Measurements from ENCODE around the gene GRK2. TPM values are rescaled to one million over a fixed set of nuclear protein-coding genes. Genes with fewer than 3 reads are reported as not detected.
A peak's percentile ranks its signal among the peaks of the same experiment; 100 is the strongest.

GRK2 gene
- total RNA-seq, 1 experiment from 2014 or later = 69.8 TPM

- no peak for DNase-seq
- Mint-ChIP-seq H3K4me1 (ENCODE audit: low read depth, unreplicated experiment) (peaks cover 15% of the 10 kb centered on the region), H3K36me3 (ENCODE audit: insufficient read depth, unreplicated experiment) (peaks cover 73% of the 10 kb centered on the region), H3K9me3 (ENCODE audit: low read depth, unreplicated experiment) (no peaks in the 10 kb centered on the region), H3K27me3 (ENCODE audit: unreplicated experiment) (no peaks in the 10 kb centered on the region), H3K4me3 (ENCODE audit: low read depth, unreplicated experiment) (peak overlapping the region; percentile 81), H3K27ac (ENCODE audit: unreplicated experiment) (peak overlapping the region; percentile 92)
- BruUV-seq (replicated peaks) = no TSS peak
- TF ChIP-seq, protein P1, sequence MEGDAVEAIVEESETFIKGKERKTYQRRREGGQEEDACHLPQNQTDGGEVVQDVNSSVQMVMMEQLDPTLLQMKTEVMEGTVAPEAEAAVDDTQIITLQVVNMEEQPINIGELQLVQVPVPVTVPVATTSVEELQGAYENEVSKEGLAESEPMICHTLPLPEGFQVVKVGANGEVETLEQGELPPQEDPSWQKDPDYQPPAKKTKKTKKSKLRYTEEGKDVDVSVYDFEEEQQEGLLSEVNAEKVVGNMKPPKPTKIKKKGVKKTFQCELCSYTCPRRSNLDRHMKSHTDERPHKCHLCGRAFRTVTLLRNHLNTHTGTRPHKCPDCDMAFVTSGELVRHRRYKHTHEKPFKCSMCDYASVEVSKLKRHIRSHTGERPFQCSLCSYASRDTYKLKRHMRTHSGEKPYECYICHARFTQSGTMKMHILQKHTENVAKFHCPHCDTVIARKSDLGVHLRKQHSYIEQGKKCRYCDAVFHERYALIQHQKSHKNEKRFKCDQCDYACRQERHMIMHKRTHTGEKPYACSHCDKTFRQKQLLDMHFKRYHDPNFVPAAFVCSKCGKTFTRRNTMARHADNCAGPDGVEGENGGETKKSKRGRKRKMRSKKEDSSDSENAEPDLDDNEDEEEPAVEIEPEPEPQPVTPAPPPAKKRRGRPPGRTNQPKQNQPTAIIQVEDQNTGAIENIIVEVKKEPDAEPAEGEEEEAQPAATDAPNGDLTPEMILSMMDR (IDR thresholded peaks at IDR 0.05; ENCODE audit: unreplicated experiment) = no peak
- intact Hi-C loops (cut with micrococcal nuclease; ENCODE audit: unreplicated experiment) = no loop called here
- CTCF ChIA-PET = no interaction called here
These were observed 20.5 kb downstream of the GRK2 start for GRCh38 chr11:67286621-67287333.

GRCh38 chr11:67287355-67288197 lies 21.3 kb downstream of the GRK2 start:
- no TSS peak for BruUV-seq (replicated peaks)

GRCh38 chr11:67288198-67288451 lies 21.9 kb downstream of the GRK2 start:
- DNase-seq = no peak
- Mint-ChIP-seq H3K27me3 (ENCODE audit: unreplicated experiment) (no peaks in the 10 kb centered on the region), H3K4me1 (ENCODE audit: low read depth, unreplicated experiment) (peaks cover 25% of the 10 kb centered on the region), H3K4me3 (ENCODE audit: low read depth, unreplicated experiment) (peak overlapping the region; percentile 81), H3K27ac (ENCODE audit: unreplicated experiment) (peak overlapping the region; percentile 92), H3K9me3 (ENCODE audit: low read depth, unreplicated experiment) (no peaks in the 10 kb centered on the region), H3K36me3 (ENCODE audit: insufficient read depth, unreplicated experiment) (peaks cover 73% of the 10 kb centered on the region)
- TSS peak; percentile 89 for BruUV-seq (replicated peaks)
- CTCF ChIA-PET = interaction anchor here (1.3 kb wide), 1 partner anchor 24 kb away, joined by 3 read pairs; no protein-coding TSS in a partner anchor
- TF ChIP-seq, protein P1 (IDR thresholded peaks at IDR 0.05; ENCODE audit: unreplicated experiment) = no peak
- intact Hi-C loops (cut with micrococcal nuclease; ENCODE audit: unreplicated experiment) = no loop called here

More at GRCh38 chr11:67287355-67288197, 21.3 kb downstream of the GRK2 start:
- peak overlapping the region; percentile 92 for H3K27ac Mint-ChIP-seq (ENCODE audit: unreplicated experiment)
- peaks cover 20% of the 10 kb centered on the region for H3K4me1 Mint-ChIP-seq (ENCODE audit: low read depth, unreplicated experiment)
- H3K27me3 Mint-ChIP-seq (ENCODE audit: unreplicated experiment) = no peaks in the 10 kb centered on the region
- intact Hi-C loops (cut with micrococcal nuclease; ENCODE audit: unreplicated experiment) = no loop called here
- H3K36me3 Mint-ChIP-seq (ENCODE audit: insufficient read depth, unreplicated experiment) = peaks cover 73% of the 10 kb centered on the region
- TF ChIP-seq, protein P1 (IDR thresholded peaks at IDR 0.05; ENCODE audit: unreplicated experiment) = no peak
- DNase-seq = no peak
- no peaks in the 10 kb centered on the region for H3K9me3 Mint-ChIP-seq (ENCODE audit: low read depth, unreplicated experiment)
- H3K4me3 Mint-ChIP-seq (ENCODE audit: low read depth, unreplicated experiment) = peak overlapping the region; percentile 81
- CTCF ChIA-PET = no interaction called here

DNA sequence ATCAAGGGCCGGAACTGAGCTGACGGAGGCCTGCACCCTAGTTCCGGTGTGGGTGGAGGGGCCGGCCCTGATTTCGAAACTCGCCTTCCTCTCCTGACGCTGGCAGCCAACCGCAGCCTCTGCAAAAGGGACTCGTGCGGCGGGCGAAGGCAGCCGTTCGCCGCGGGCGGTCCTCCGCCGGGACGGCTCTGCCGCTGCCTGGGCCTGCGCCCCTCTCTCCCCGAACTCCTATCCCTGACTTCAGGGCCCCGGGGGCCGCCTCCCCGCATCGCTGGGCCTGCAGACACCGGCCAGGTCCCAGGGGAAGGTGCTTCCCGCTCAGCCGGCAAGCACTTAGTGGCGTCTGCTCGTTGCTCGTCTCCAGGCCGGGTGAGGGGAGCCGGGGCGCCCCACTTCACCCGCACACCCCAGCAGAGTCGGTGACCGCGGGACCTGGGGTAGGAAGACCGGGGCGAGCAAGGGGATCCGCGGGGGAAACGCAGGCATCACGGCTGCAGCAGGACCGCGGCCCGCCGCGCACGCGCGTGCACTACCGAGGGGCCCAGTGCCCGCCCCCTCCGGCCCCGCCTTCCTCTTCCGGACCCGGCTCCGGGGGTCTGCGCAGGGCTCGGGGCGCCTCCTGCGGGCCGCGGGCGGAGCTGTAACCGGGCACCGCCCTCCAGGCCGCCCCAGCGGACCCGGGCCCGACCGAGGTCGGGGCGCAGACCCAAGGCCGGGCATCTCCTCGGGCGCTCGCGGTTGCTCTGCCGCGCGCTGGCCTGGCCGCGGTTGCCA lies 22.4 kb downstream of the GRK2 start:
- DNase-seq = peak; percentile 84
- H3K4me1 Mint-ChIP-seq (ENCODE audit: low read depth, unreplicated experiment) = peaks cover 25% of the 10 kb centered on the region
- TF ChIP-seq, protein P1 (IDR thresholded peaks at IDR 0.05; ENCODE audit: unreplicated experiment) = no peak
- H3K9me3 Mint-ChIP-seq (ENCODE audit: low read depth, unreplicated experiment) = no peaks in the 10 kb centered on the region
- no peaks in the 10 kb centered on the region for H3K27me3 Mint-ChIP-seq (ENCODE audit: unreplicated experiment)
- intact Hi-C loops (cut with micrococcal nuclease; ENCODE audit: unreplicated experiment) = no loop called here
- peak overlapping the region; percentile 92 for H3K27ac Mint-ChIP-seq (ENCODE audit: unreplicated experiment)
- H3K36me3 Mint-ChIP-seq (ENCODE audit: insufficient read depth, unreplicated experiment) = peaks cover 73% of the 10 kb centered on the region
- H3K4me3 Mint-ChIP-seq (ENCODE audit: low read depth, unreplicated experiment) = peak overlapping the region; percentile 81
- BruUV-seq (replicated peaks) = no TSS peak
- CTCF ChIA-PET = interaction anchor here (1.2 to 1.3 kb wide), 2 partner anchors 16 to 24 kb away, joined by 3 read pairs; no protein-coding TSS in a partner anchor

Data from Calu3 (cell line).